ENCODE results near the gene PITPNC1.

GRCh38 chr17:67520916-67521774, 144.1 kb downstream of the PITPNC1 start:
- TF ChIP-seq EP300 (IDR thresholded peaks at IDR 0.05): no peak
- no peak for TF ChIP-seq POLR2A (IDR thresholded peaks at IDR 0.05)
- TF ChIP-seq, protein P1, sequence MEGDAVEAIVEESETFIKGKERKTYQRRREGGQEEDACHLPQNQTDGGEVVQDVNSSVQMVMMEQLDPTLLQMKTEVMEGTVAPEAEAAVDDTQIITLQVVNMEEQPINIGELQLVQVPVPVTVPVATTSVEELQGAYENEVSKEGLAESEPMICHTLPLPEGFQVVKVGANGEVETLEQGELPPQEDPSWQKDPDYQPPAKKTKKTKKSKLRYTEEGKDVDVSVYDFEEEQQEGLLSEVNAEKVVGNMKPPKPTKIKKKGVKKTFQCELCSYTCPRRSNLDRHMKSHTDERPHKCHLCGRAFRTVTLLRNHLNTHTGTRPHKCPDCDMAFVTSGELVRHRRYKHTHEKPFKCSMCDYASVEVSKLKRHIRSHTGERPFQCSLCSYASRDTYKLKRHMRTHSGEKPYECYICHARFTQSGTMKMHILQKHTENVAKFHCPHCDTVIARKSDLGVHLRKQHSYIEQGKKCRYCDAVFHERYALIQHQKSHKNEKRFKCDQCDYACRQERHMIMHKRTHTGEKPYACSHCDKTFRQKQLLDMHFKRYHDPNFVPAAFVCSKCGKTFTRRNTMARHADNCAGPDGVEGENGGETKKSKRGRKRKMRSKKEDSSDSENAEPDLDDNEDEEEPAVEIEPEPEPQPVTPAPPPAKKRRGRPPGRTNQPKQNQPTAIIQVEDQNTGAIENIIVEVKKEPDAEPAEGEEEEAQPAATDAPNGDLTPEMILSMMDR (IDR thresholded peaks at IDR 0.05): no peak

Data from tibial nerve (tissue), 4 donors.